Esophagus squamous epithelium (tissue), 5 donors: Measurements from ENCODE around the gene ADAMTS2. TPM values are rescaled to one million over a fixed set of nuclear protein-coding genes. Genes with fewer than 3 reads are reported as not detected.

Experiments
- DNase-seq: peaks from one replicate; lab custom pipeline; 2025; lab: John Stamatoyannopoulos, UW
- H3K27ac ChIP-seq, 4 donors: fragments of 200-600 bp; sonication (generic); one replicate each; pipeline ENCODE4 v1.5.1; 2016 to 2019; ENCODE audit warnings: mild to moderate bottlenecking in 1 of 4
- H3K27me3 ChIP-seq, 4 donors: fragments of 200-600 bp; sonication (generic); 1 replicate in 3 of 4; 2 replicates in 1 of 4; pipeline versions ENCODE4 v1.5.1 to v1.6.0; 2017 to 2021; ENCODE audit warnings: antibody characterized with exemption in 1 of 4
- H3K36me3 ChIP-seq, 3 donors: fragments of 200-600 bp; sonication (generic); one replicate each; pipeline ENCODE4 v1.5.1; 2016 to 2019
- H3K4me1 ChIP-seq, 3 donors: fragments of 200-600 bp; sonication (generic); one replicate each; pipeline ENCODE4 v1.5.1; 2017 to 2019
- H3K4me3 ChIP-seq, 4 donors: fragments of 200-600 bp; sonication (generic); 1 replicate in 3 of 4; 2 replicates in 1 of 4; pipeline ENCODE4 v1.5.1; 2016 to 2019; ENCODE audit warnings: mild to moderate bottlenecking in 2 of 4, moderate library complexity in 1 of 4
- H3K9me3 ChIP-seq, 3 donors: fragments of 200-600 bp; sonication (generic); one replicate each; pipeline ENCODE4 v1.5.1; 2016 to 2019
- CTCF ChIP-seq, 6 experiments: fragments of 450-650 bp in 4 of 6; fragments of 200-600 bp in 2 of 6; sonication (generic) in 2 of 6; IDR thresholded peaks; one replicate each; pipeline ENCODE4 v1.5.1; 2016 to 2019; ENCODE audit warnings: antibody characterized with exemption in 6 of 6, mild to moderate bottlenecking in 4 of 6, moderate library complexity in 4 of 6
- POLR2A ChIP-seq, 4 donors: fragments of 450-650 bp; IDR thresholded peaks; one replicate each; pipeline ENCODE4 v1.6.1; 2017; ENCODE audit warnings: antibody characterized with exemption in 4 of 4, mild to moderate bottlenecking in 4 of 4, moderate library complexity in 3 of 4
- WGBS, 2 donors: methylation state at CpG; one replicate each; pipeline ENCODE4 v1.1.5; 2018; 5-methylcytosine and 5-hydroxymethylcytosine counted together
- intact Hi-C: fragments of 100-400 bp; cut with DNase I; formaldehyde crosslinking; loops from one replicate; pipeline ENCODE4 v1.15.0; 2022
- total RNA-seq, 4 donors: library from RNA; depleted of rRNA; stranded (reverse); fragments of >200 nt; gene quantifications; one replicate each; pipeline ENCODE4 v1.1.0, GENCODE V29; 2016
- donor health status: DM: yes; HTN: yes; CAD: no.

Gene ADAMTS2
- total RNA-seq, 4 donors from 2014 or later: 1.3 to 10.3 (median 5.2) TPM

- intact Hi-C loops: loop anchor here (2.0 kb wide), 1 partner anchor 329 kb away; no protein-coding TSS in a partner anchor
- Histone ChIP-seq H3K4me1 (peaks cover 0 to 16% (median 3%) of the 10 kb centered on the region in 3 donors), H3K36me3 (no peaks in the 10 kb centered on the region), H3K27me3 (peaks cover 0 to 24% (median 0%) of the 10 kb centered on the region in 4 donors), H3K4me3 (no peak overlapping the region), H3K27ac (no peak overlapping the region), H3K9me3 (peaks cover 0 to 8% (median 5%) of the 10 kb centered on the region in 3 donors)
- 91% methylated on average over 5 of the region's 15 CpGs; no CpG with 5 or more reads in 1 of the 2 donors for WGBS, 2 donors
- TF ChIP-seq CTCF (IDR thresholded peaks at IDR 0.05): no peak
- no peak for TF ChIP-seq POLR2A (IDR thresholded peaks at IDR 0.05)
- DNase-seq: no peak
Measured at GRCh38 chr5:179165421-179166170, 179.7 kb downstream of the ADAMTS2 start.

- no peak overlapping the region for H3K27ac ChIP-seq
- H3K36me3 ChIP-seq: no peaks in the 10 kb centered on the region
- H3K27me3 ChIP-seq: peaks cover 0 to 20% (median 0%) of the 10 kb centered on the region in 4 donors
- no peak overlapping the region for H3K4me3 ChIP-seq
- no peak for DNase-seq
- no peak for TF ChIP-seq CTCF (IDR thresholded peaks at IDR 0.05)
- no peak for TF ChIP-seq POLR2A (IDR thresholded peaks at IDR 0.05)
- WGBS, 2 donors: 85 to 89% methylated on average over 14 to 17 of the region's 23 CpGs
- intact Hi-C loops: no loop called here
- peaks cover 0 to 16% (median 3%) of the 10 kb centered on the region in 3 donors for H3K4me1 ChIP-seq
- H3K9me3 ChIP-seq: peaks cover 0 to 8% (median 5%) of the 10 kb centered on the region in 3 donors
Measured at GRCh38 chr5:179164331-179165311, 180.6 kb downstream of the ADAMTS2 start.

- Histone ChIP-seq H3K36me3 (no peaks in the 10 kb centered on the region), H3K4me1 (peaks cover 0 to 16% (median 3%) of the 10 kb centered on the region in 3 donors), H3K27me3 (peaks cover 0 to 20% (median 0%) of the 10 kb centered on the region in 4 donors), H3K9me3 (peaks cover 0 to 8% (median 5%) of the 10 kb centered on the region in 3 donors), H3K4me3 (no peak overlapping the region), H3K27ac (no peak overlapping the region)
- DNase-seq: no peak
- 83 to 84% methylated on average over 10 to 13 of the region's 15 CpGs for WGBS, 2 donors
- intact Hi-C loops: no loop called here
- no peak for TF ChIP-seq CTCF (IDR thresholded peaks at IDR 0.05)
- no peak for TF ChIP-seq POLR2A (IDR thresholded peaks at IDR 0.05)
Measured at GRCh38 chr5:179163236-179164155, 181.8 kb downstream of the ADAMTS2 start.

- no peak for TF ChIP-seq CTCF (IDR thresholded peaks at IDR 0.05)
- whole genome bisulfite sequencing, 2 donors: 88 to 92% methylated on average over 10 to 12 of the region's 24 CpGs
- DNase-seq: no peak
Measured at GRCh38 chr5:179162351-179163235, 182.7 kb downstream of the ADAMTS2 start.

More at GRCh38 chr5:179162351-179163235, 182.7 kb downstream of the ADAMTS2 start:
- intact Hi-C loops: no loop called here
- Histone ChIP-seq H3K27ac (no peak overlapping the region), H3K4me3 (no peak overlapping the region), H3K27me3 (peaks cover 0 to 13% (median 0%) of the 10 kb centered on the region in 4 donors), H3K4me1 (peaks cover 0 to 11% (median 3%) of the 10 kb centered on the region in 3 donors), H3K9me3 (peaks cover 0 to 8% (median 5%) of the 10 kb centered on the region in 3 donors), H3K36me3 (no peaks in the 10 kb centered on the region)
